ENCODE measurements around the gene UCK2.

The UCK2 gene

GRCh38 chr1:165933446-165934170 lies 106.2 kb downstream of the UCK2 start:
- TF ChIP-seq CTCF (conservative IDR thresholded peaks at IDR 0.05), result no peak
- H3K27ac ChIP-seq, result no peak overlapping the region

GRCh38 chr1:165936542-165936941 lies 109.1 kb downstream of the UCK2 start:
- H3K27ac ChIP-seq, result no peak overlapping the region

GRCh38 chr1:165937829-165938228 lies 110.4 kb downstream of the UCK2 start:
- TF ChIP-seq CTCF (conservative IDR thresholded peaks at IDR 0.05), result no peak
- no peak overlapping the region for H3K27ac ChIP-seq

More at GRCh38 chr1:165936542-165936941, 109.1 kb downstream of the UCK2 start:
- no peak for TF ChIP-seq CTCF (conservative IDR thresholded peaks at IDR 0.05)

GRCh38 chr1:165938844-165939243 lies 111.4 kb downstream of the UCK2 start:
- no peak overlapping the region for H3K27ac ChIP-seq
- no peak for TF ChIP-seq CTCF (conservative IDR thresholded peaks at IDR 0.05)

GRCh38 chr1:165941531-165941930 lies 114.1 kb downstream of the UCK2 start:
- H3K27ac ChIP-seq, result no peak overlapping the region
- no peak for TF ChIP-seq CTCF (conservative IDR thresholded peaks at IDR 0.05)

GRCh38 chr1:165942062-165942461 lies 114.6 kb downstream of the UCK2 start:
- no peak overlapping the region for H3K27ac ChIP-seq
- TF ChIP-seq CTCF (conservative IDR thresholded peaks at IDR 0.05), result no peak

- TF ChIP-seq CTCF (conservative IDR thresholded peaks at IDR 0.05), result no peak
- H3K27ac ChIP-seq, result no peak overlapping the region
These were observed 115.6 kb downstream of the UCK2 start for GRCh38 chr1:165942927-165943597.
